IMR-90 (cell line): ENCODE data around the gene KIF13A. TPM values are rescaled to one million over a fixed set of nuclear protein-coding genes. Genes with fewer than 3 reads are reported as not detected.

Source experiments
- ATAC-seq: fragments of 200-7000 bp; cut with Tn5 transposase; 2 replicates; pipeline ENCODE4 v1.9.1; 2020; ENCODE audit warnings: low read depth, mild to moderate bottlenecking, moderate library complexity
- BruUV-seq: library from RNA; stranded (reverse); fragments of 400-500 nt; replicated peaks from 2 replicates; lab custom pipeline; 2021; lab: Mats Ljungman, UMichigan
- CTCF ChIA-PET: fragments of 300-600 bp; formaldehyde crosslinking; extraction: SDS; loops from one replicate; lab custom pipeline; 2021; ENCODE audit warnings: antibody characterized with exemption; lab: Yijun Ruan, JAX
- POLR2A ChIA-PET: fragments of 300-600 bp; sonication (Branson Sonifier 250); formaldehyde crosslinking; loops from one replicate; lab custom pipeline; 2022; ENCODE audit warnings: antibody characterized with exemption; ENCODE audit not compliant: unreplicated experiment; lab: Charles Lee
- DNase-seq: peaks from one replicate; pipeline ENCODE4 v3.0.0; 2013
- H2AFZ ChIP-seq: replicated peaks from 2 replicates; pipeline ENCODE3; 2013; ENCODE audit warnings: low read length, mild to moderate bottlenecking; ENCODE audit not compliant: poor library complexity
- H2AK5ac ChIP-seq: 2 replicates; pipeline ENCODE4 v1.6.1; 2013; ENCODE audit warnings: low read depth, low read length, inconsistent platforms
- H2AK9ac ChIP-seq: replicated peaks from 2 replicates; pipeline ENCODE3; 2013; ENCODE audit warnings: mild to moderate bottlenecking, low read depth, low read length, moderate library complexity; ENCODE audit not compliant: poor library complexity
- H2BK120ac ChIP-seq: 2 replicates; pipeline ENCODE4 v1.6.1; 2013; ENCODE audit warnings: low read depth, low read length, inconsistent platforms
- H2BK15ac ChIP-seq: 3 replicates; pipeline ENCODE4 v1.6.1; 2013; ENCODE audit warnings: low read depth, low read length, inconsistent platforms
- H2BK20ac ChIP-seq: 2 replicates; pipeline ENCODE4 v1.6.1; 2013; ENCODE audit warnings: low read depth, mild to moderate bottlenecking, inconsistent platforms, low read length, moderate library complexity
- H2BK5ac ChIP-seq: 2 replicates; pipeline ENCODE4 v1.6.1; 2013; ENCODE audit warnings: mild to moderate bottlenecking, low read depth, low read length, inconsistent platforms; ENCODE audit not compliant: poor library complexity, severe bottlenecking
- H3K14ac ChIP-seq: replicated peaks from 2 replicates; pipeline ENCODE4 v1.6.1; 2013; ENCODE audit warnings: low read depth, low read length, inconsistent platforms
- H3K18ac ChIP-seq: 2 replicates; pipeline ENCODE4 v1.6.1; 2013; ENCODE audit warnings: low read depth, low read length, control low read depth
- H3K23ac ChIP-seq: 2 replicates; pipeline ENCODE4 v1.6.1; 2013; ENCODE audit warnings: low read depth, low read length, inconsistent platforms
- H3K27ac ChIP-seq: 2 replicates; pipeline ENCODE4 v1.5.1; 2013; ENCODE audit warnings: mild to moderate bottlenecking, control low read depth, low read length; ENCODE audit not compliant: insufficient read depth
- H3K27me3 ChIP-seq: 2 replicates; pipeline ENCODE4 v1.6.1; 2013; ENCODE audit warnings: low read length; ENCODE audit not compliant: control insufficient read depth, insufficient read depth
- H3K36me3 ChIP-seq: 2 replicates; pipeline ENCODE4 v1.6.1; 2013; ENCODE audit warnings: low read length, mixed read lengths; ENCODE audit not compliant: control insufficient read depth, insufficient read depth
- H3K4ac ChIP-seq: 2 replicates; pipeline ENCODE4 v1.6.1; 2013; ENCODE audit warnings: low read depth, low read length, inconsistent platforms
- H3K4me1 ChIP-seq: 2 replicates; pipeline ENCODE4 v1.6.1; 2013; ENCODE audit warnings: low read length, mixed read lengths; ENCODE audit not compliant: control insufficient read depth, insufficient read depth
- H3K4me2 ChIP-seq: 2 replicates; pipeline ENCODE4 v1.6.1; 2013; ENCODE audit warnings: low read depth, mild to moderate bottlenecking, control low read depth, low read length, moderate library complexity
- H3K4me3 ChIP-seq: 2 replicates; pipeline ENCODE4 v1.5.1; 2013; ENCODE audit warnings: low read depth, mild to moderate bottlenecking, control low read depth, low read length, moderate library complexity; ENCODE audit not compliant: insufficient read depth
- H3K56ac ChIP-seq: 2 replicates; pipeline ENCODE4 v1.6.1; 2013; ENCODE audit warnings: low read length, inconsistent platforms; ENCODE audit not compliant: insufficient read depth; ENCODE audit errors: extremely low read depth
- H3K79me1 ChIP-seq, 2 experiments: 2 replicates each; pipeline ENCODE4 v1.6.1; 2013; ENCODE audit warnings: low read length in 2 of 2, inconsistent platforms in 1 of 2, low read depth in 1 of 2
- H3K9ac ChIP-seq: 2 replicates; pipeline ENCODE4 v1.6.1; 2013; ENCODE audit warnings: low read depth, low read length, control low read depth
- H3K9me1 ChIP-seq: 2 replicates; pipeline ENCODE4 v1.6.1; 2013; ENCODE audit warnings: low read length, inconsistent platforms; ENCODE audit not compliant: insufficient read depth
- H3K9me3 ChIP-seq: 2 replicates; pipeline ENCODE4 v1.6.1; 2013; ENCODE audit warnings: low read length; ENCODE audit not compliant: control insufficient read depth, insufficient read depth
- H4K20me1 ChIP-seq: 2 replicates; pipeline ENCODE4 v1.6.1; 2013; ENCODE audit warnings: low read length, inconsistent platforms; ENCODE audit not compliant: insufficient read depth
- H4K5ac ChIP-seq: 2 replicates; pipeline ENCODE4 v1.6.1; 2013; ENCODE audit warnings: mild to moderate bottlenecking, low read depth, low read length, control low read depth
- H4K8ac ChIP-seq, 2 experiments: 2 replicates each; pipeline ENCODE4 v1.6.1; 2013; ENCODE audit warnings: low read depth in 2 of 2, low read length in 2 of 2, control low read depth in 1 of 2, inconsistent platforms in 1 of 2
- H4K91ac ChIP-seq: 2 replicates; pipeline ENCODE4 v1.6.1; 2013; ENCODE audit warnings: low read depth, low read length, inconsistent platforms; ENCODE audit not compliant: insufficient read depth
- BHLHE40 ChIP-seq: fragments of 150-350 bp; IDR thresholded peaks from 2 replicates; pipeline ENCODE4 v1.6.1; 2016; ENCODE audit warnings: mild to moderate bottlenecking, low read depth, low read length
- CEBPB ChIP-seq: IDR thresholded peaks from 2 replicates; pipeline ENCODE4 v1.6.1; 2012; ENCODE audit warnings: low read depth, low read length, improper control_type of control experiment
- CHD1 ChIP-seq: IDR thresholded peaks from 2 replicates; pipeline ENCODE4 v1.6.1; 2012; ENCODE audit warnings: low read depth, low read length, improper control_type of control experiment
- FOS ChIP-seq: fragments of 150-350 bp; IDR thresholded peaks from 2 replicates; pipeline ENCODE4 v1.6.1; 2016; ENCODE audit warnings: low read depth, low read length
- MAFK ChIP-seq: IDR thresholded peaks from 2 replicates; pipeline ENCODE4 v1.6.1; 2012; ENCODE audit warnings: low read depth, low read length, improper control_type of control experiment
- MAZ ChIP-seq: IDR thresholded peaks from 2 replicates; pipeline ENCODE4 v1.6.1; 2012; ENCODE audit warnings: low read depth, mild to moderate bottlenecking, low read length, improper control_type of control experiment, moderate library complexity, borderline replicate concordance
- MXI1 ChIP-seq: IDR thresholded peaks from 2 replicates; pipeline ENCODE4 v1.6.1; 2012; ENCODE audit warnings: low read depth, mild to moderate bottlenecking, low read length, moderate library complexity, borderline replicate concordance
- NFE2L2 ChIP-seq: fragments of 150-350 bp; IDR thresholded peaks from 2 replicates; pipeline ENCODE4 v1.6.1; 2016; ENCODE audit warnings: low read depth, mild to moderate bottlenecking, low read length
- POLR2A ChIP-seq: IDR thresholded peaks from 2 replicates; pipeline ENCODE4 v1.6.1; 2012; ENCODE audit warnings: mild to moderate bottlenecking, low read depth, low read length
- RAD21 ChIP-seq: IDR thresholded peaks from 2 replicates; pipeline ENCODE4 v1.6.1; 2012; ENCODE audit warnings: low read length, improper control_type of control experiment
- RCOR1 ChIP-seq: IDR thresholded peaks from 2 replicates; pipeline ENCODE4 v1.6.1; 2012; ENCODE audit warnings: mild to moderate bottlenecking, low read length, improper control_type of control experiment; ENCODE audit not compliant: insufficient replicate concordance
- RFX5 ChIP-seq: IDR thresholded peaks from 2 replicates; pipeline ENCODE4 v1.8.0; 2012; ENCODE audit warnings: low read depth, mild to moderate bottlenecking, low read length, moderate library complexity
- SMC3 ChIP-seq: fragments of 150-350 bp; IDR thresholded peaks from 2 replicates; pipeline ENCODE4 v1.6.1; 2016; ENCODE audit warnings: low read depth, mild to moderate bottlenecking, antibody characterized with exemption, low read length, moderate library complexity
- WGBS, 2 experiments: methylation state at CpG; one replicate each; pipeline versions ENCODE4 v1.1.5 to v1.1.7; 2013; ENCODE audit warnings: missing lambda C conversion rate in 2 of 2; ENCODE audit not compliant: insufficient read length in 1 of 2; ENCODE audit errors: extremely low coverage in 2 of 2; 5-methylcytosine and 5-hydroxymethylcytosine counted together
- dilution Hi-C: fragments of 300-500 bp; cut with HindIII; formaldehyde crosslinking; loops from one replicate; pipeline ENCODE4 v1.14.3; 2018; ENCODE audit warnings: low sequenced_read_pairs; ENCODE audit not compliant: unreplicated experiment
- in situ Hi-C: fragments of 300-500 bp; cut with MboI; formaldehyde crosslinking; loops from 3 replicates; pipeline ENCODE4 v1.14.3; 2019; ENCODE audit warnings: low sequenced_read_pairs, inconsistent platforms, mixed read lengths
- intact Hi-C: fragments of 100-400 bp; cut with micrococcal nuclease; formaldehyde crosslinking; loops from 2 replicates; pipeline ENCODE4 v1.10.0; 2022
- polyA plus RNA-seq, 3 experiments: library from polyadenylated mRNA; depleted of rRNA; stranded (reverse); fragments of >200 nt; gene quantifications; 2 replicates each; pipeline ENCODE4 v1.2.3, GENCODE V29; 2012; ENCODE audit warnings: low replicate concordance in 1 of 3
- total RNA-seq: library from RNA; depleted of rRNA; stranded (reverse); fragments of >200 nt; gene quantifications from 2 replicates; pipeline ENCODE4 v1.2.3, GENCODE V29; 2012
- TF ChIP-seq, protein P1 (sequence below): fragments of 150-350 bp; IDR thresholded peaks from 2 replicates; pipeline ENCODE4 v1.6.1; 2016; ENCODE audit warnings: low read depth, mild to moderate bottlenecking, low read length, moderate library complexity, borderline replicate concordance
- TF ChIP-seq, protein P2 (sequence below): fragments of 150-350 bp; IDR thresholded peaks from 2 replicates; pipeline ENCODE4 v1.6.1; 2017; ENCODE audit warnings: mild to moderate bottlenecking, antibody characterized with exemption, low read length, low read depth
- TF ChIP-seq, protein P3 (sequence below): conservative IDR thresholded peaks from 2 replicates; pipeline ENCODE4 v1.5.1; 2012; ENCODE audit warnings: mild to moderate bottlenecking, low read depth, low read length, improper control_type of control experiment

KIF13A gene
- total and polyA plus RNA-seq, 2 of the 4 experiments (the other 2 are of a cell fraction): 23.3 to 51.8 TPM

DNA sequence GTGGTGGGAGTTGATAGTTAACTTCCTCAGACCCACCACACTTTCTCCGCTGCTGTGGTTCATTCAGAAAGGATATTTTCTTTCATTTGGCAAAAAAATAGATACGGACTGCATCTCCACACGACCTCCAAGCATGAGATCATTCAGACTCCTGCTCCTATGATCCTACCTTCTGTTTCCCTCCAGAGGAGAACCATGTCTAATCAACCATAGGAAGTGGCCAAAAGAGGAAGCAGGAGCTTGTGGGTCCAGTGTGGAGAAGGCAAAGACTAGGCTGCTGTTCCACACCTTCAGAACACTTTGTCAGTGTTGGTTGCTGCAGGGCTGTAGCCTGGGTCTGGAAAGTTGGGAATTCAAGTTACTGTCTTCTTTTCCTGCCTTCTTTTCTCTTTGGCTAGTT is 10.6 kb upstream of the KIF13A start:
- Histone ChIP-seq H3K14ac (peak overlapping the region; percentile 51; the same call in 1 of the 2 replicates), H2AFZ (no peak overlapping the region), H3K27ac (no peak overlapping the region), H4K91ac (no peak overlapping the region), H4K8ac (no peak overlapping the region), H2BK5ac (no peak overlapping the region), H3K18ac (peak overlapping the region; percentile 44; the same call in 1 of the 2 replicates), H2BK15ac (peak overlapping the region; percentile 60; the same call in 1 of the 3 replicates), H4K20me1 (no peaks in the 10 kb centered on the region), H3K56ac (no peak overlapping the region), H3K4me1 (peaks cover 6% of the 10 kb centered on the region), H3K4me2 (no peak overlapping the region), H3K23ac (peak overlapping the region; percentile 23; the same call in 1 of the 2 replicates), H3K9ac (no peak overlapping the region), H3K9me1 (peaks cover 4% of the 10 kb centered on the region), H3K4ac (0 out of 2 replicates have a peak overlapping the region, but pooled peaks have one; percentile 30), H2BK20ac (peak overlapping the region; percentile 36; the same call in 1 of the 2 replicates), H3K4me3 (no peak overlapping the region), H3K79me1 (no peaks in the 10 kb centered on the region), H2AK9ac (no peak overlapping the region), H3K27me3 (no peaks in the 10 kb centered on the region), H3K9me3 (no peaks in the 10 kb centered on the region), H2BK120ac (no peak overlapping the region), H3K36me3 (no peaks in the 10 kb centered on the region), H4K5ac (no peak overlapping the region), H2AK5ac (0 out of 2 replicates have a peak overlapping the region, but pooled peaks have one; percentile 18)
- no CpG with 5 or more reads among the region's 3 CpGs for WGBS, 2 experiments
- intact Hi-C loops (no loop called here), in situ Hi-C loops (no loop called here), dilution Hi-C loops (no loop called here)
- DNase-seq (no peak), ATAC-seq (no peak)
- CTCF ChIA-PET: interaction anchor here (0.6 kb wide), 1 partner anchor 534 kb away, joined by 3 read pairs; no protein-coding TSS in a partner anchor
- TF ChIP-seq, protein P1, sequence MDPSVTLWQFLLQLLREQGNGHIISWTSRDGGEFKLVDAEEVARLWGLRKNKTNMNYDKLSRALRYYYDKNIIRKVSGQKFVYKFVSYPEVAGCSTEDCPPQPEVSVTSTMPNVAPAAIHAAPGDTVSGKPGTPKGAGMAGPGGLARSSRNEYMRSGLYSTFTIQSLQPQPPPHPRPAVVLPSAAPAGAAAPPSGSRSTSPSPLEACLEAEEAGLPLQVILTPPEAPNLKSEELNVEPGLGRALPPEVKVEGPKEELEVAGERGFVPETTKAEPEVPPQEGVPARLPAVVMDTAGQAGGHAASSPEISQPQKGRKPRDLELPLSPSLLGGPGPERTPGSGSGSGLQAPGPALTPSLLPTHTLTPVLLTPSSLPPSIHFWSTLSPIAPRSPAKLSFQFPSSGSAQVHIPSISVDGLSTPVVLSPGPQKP: no peak
- no peak for TF ChIP-seq BHLHE40
- no peak for TF ChIP-seq FOS
- no peak for TF ChIP-seq RFX5
- no peak for TF ChIP-seq SMC3
- TF ChIP-seq NFE2L2: no peak
- TF ChIP-seq MXI1: no peak
- no peak for TF ChIP-seq RCOR1
- no peak for TF ChIP-seq CEBPB
- TF ChIP-seq, protein P2, sequence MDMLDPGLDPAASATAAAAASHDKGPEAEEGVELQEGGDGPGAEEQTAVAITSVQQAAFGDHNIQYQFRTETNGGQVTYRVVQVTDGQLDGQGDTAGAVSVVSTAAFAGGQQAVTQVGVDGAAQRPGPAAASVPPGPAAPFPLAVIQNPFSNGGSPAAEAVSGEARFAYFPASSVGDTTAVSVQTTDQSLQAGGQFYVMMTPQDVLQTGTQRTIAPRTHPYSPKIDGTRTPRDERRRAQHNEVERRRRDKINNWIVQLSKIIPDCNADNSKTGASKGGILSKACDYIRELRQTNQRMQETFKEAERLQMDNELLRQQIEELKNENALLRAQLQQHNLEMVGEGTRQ: no peak
- TF ChIP-seq MAZ: no peak
- no peak for TF ChIP-seq POLR2A
- no peak for TF ChIP-seq RAD21
- TF ChIP-seq, protein P3, sequence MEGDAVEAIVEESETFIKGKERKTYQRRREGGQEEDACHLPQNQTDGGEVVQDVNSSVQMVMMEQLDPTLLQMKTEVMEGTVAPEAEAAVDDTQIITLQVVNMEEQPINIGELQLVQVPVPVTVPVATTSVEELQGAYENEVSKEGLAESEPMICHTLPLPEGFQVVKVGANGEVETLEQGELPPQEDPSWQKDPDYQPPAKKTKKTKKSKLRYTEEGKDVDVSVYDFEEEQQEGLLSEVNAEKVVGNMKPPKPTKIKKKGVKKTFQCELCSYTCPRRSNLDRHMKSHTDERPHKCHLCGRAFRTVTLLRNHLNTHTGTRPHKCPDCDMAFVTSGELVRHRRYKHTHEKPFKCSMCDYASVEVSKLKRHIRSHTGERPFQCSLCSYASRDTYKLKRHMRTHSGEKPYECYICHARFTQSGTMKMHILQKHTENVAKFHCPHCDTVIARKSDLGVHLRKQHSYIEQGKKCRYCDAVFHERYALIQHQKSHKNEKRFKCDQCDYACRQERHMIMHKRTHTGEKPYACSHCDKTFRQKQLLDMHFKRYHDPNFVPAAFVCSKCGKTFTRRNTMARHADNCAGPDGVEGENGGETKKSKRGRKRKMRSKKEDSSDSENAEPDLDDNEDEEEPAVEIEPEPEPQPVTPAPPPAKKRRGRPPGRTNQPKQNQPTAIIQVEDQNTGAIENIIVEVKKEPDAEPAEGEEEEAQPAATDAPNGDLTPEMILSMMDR: no peak
- TF ChIP-seq MAFK: no peak
- TF ChIP-seq CHD1: no peak
- BruUV-seq: no TSS peak
- POLR2A ChIA-PET: no interaction called here
